IPS-15b (cell line): ENCODE measurements around the gene ASPSCR1.
A peak's percentile ranks its signal among the peaks of the same experiment; 100 is the strongest.

Source experiments
- H3K27me3 ChIP-seq: one replicate; pipeline ENCODE4 v1.6.1; 2013; ENCODE audit warnings: low read length; ENCODE audit not compliant: control insufficient read depth, insufficient read depth
- H3K36me3 ChIP-seq: one replicate; pipeline ENCODE4 v1.6.1; 2013; ENCODE audit warnings: low read length; ENCODE audit not compliant: control insufficient read depth, insufficient read depth
- H3K4me1 ChIP-seq: one replicate; pipeline ENCODE4 v1.6.1; 2013; ENCODE audit warnings: mild to moderate bottlenecking, low read length; ENCODE audit not compliant: control insufficient read depth, insufficient read depth
- H3K4me3 ChIP-seq: one replicate; pipeline ENCODE4 v1.5.1; 2013; ENCODE audit warnings: low read depth, low read length
- H3K9ac ChIP-seq: one replicate; pipeline ENCODE4 v1.6.1; 2013; ENCODE audit warnings: low read depth, mild to moderate bottlenecking, low read length
- H3K9me3 ChIP-seq: one replicate; pipeline ENCODE4 v1.6.1; 2013; ENCODE audit warnings: mild to moderate bottlenecking, low read length; ENCODE audit not compliant: control insufficient read depth, insufficient read depth

Gene ASPSCR1

GRCh38 chr17:81934098-81934757 lies 43.2 kb upstream of the ASPSCR1 start:
- Histone ChIP-seq H3K27me3 (peaks cover 4% of the 10 kb centered on the region), H3K4me1 (no peaks in the 10 kb centered on the region), H3K9ac (no peak overlapping the region), H3K4me3 (no peak overlapping the region), H3K9me3 (no peaks in the 10 kb centered on the region), H3K36me3 (peaks cover 17% of the 10 kb centered on the region)

GRCh38 chr17:81934850-81935708 lies 42.4 kb upstream of the ASPSCR1 start:
- Histone ChIP-seq H3K4me1 (no peaks in the 10 kb centered on the region), H3K36me3 (peaks cover 17% of the 10 kb centered on the region), H3K4me3 (no peak overlapping the region), H3K27me3 (peaks cover 4% of the 10 kb centered on the region), H3K9me3 (no peaks in the 10 kb centered on the region), H3K9ac (no peak overlapping the region)

- Histone ChIP-seq H3K4me1 (no peaks in the 10 kb centered on the region), H3K36me3 (peaks cover 17% of the 10 kb centered on the region), H3K4me3 (no peak overlapping the region), H3K9ac (no peak overlapping the region), H3K9me3 (no peaks in the 10 kb centered on the region), H3K27me3 (peaks cover 4% of the 10 kb centered on the region)
These were observed 41.7 kb upstream of the ASPSCR1 start for GRCh38 chr17:81935709-81936084.

GRCh38 chr17:81939218-81939617 lies 38.2 kb upstream of the ASPSCR1 start:
- no peak overlapping the region for H3K9ac ChIP-seq
- H3K9me3 ChIP-seq = no peaks in the 10 kb centered on the region
- no peaks in the 10 kb centered on the region for H3K4me1 ChIP-seq
- no peak overlapping the region for H3K4me3 ChIP-seq
- H3K36me3 ChIP-seq = peaks cover 11% of the 10 kb centered on the region
- peaks cover 4% of the 10 kb centered on the region for H3K27me3 ChIP-seq

- no peak overlapping the region for H3K4me3 ChIP-seq
- H3K9ac ChIP-seq = no peak overlapping the region
- H3K27me3 ChIP-seq = peaks cover 4% of the 10 kb centered on the region
- no peaks in the 10 kb centered on the region for H3K9me3 ChIP-seq
- H3K4me1 ChIP-seq = no peaks in the 10 kb centered on the region
- peaks cover 5% of the 10 kb centered on the region for H3K36me3 ChIP-seq
These were observed 37.5 kb upstream of the ASPSCR1 start for GRCh38 chr17:81939881-81940385.

- Histone ChIP-seq H3K9me3 (no peaks in the 10 kb centered on the region), H3K9ac (no peak overlapping the region), H3K4me1 (no peaks in the 10 kb centered on the region), H3K4me3 (no peak overlapping the region), H3K36me3 (no peaks in the 10 kb centered on the region), H3K27me3 (peaks cover 4% of the 10 kb centered on the region)
These were observed 36.6 kb upstream of the ASPSCR1 start for GRCh38 chr17:81940538-81941483.

- H3K4me1 ChIP-seq = no peaks in the 10 kb centered on the region
- no peaks in the 10 kb centered on the region for H3K36me3 ChIP-seq
- no peaks in the 10 kb centered on the region for H3K9me3 ChIP-seq
- no peak overlapping the region for H3K9ac ChIP-seq
- H3K27me3 ChIP-seq = peaks cover 4% of the 10 kb centered on the region
- peak overlapping the region; percentile 8 for H3K4me3 ChIP-seq
These were observed 35.8 kb upstream of the ASPSCR1 start for GRCh38 chr17:81941484-81942166.

- Histone ChIP-seq H3K36me3 (no peaks in the 10 kb centered on the region), H3K4me3 (peak overlapping the region; percentile 8), H3K9me3 (no peaks in the 10 kb centered on the region), H3K9ac (no peak overlapping the region), H3K4me1 (no peaks in the 10 kb centered on the region), H3K27me3 (peaks cover 4% of the 10 kb centered on the region)
These were observed 35.3 kb upstream of the ASPSCR1 start for GRCh38 chr17:81942167-81942553.

GRCh38 chr17:81944858-81945257 lies 32.6 kb upstream of the ASPSCR1 start:
- Histone ChIP-seq H3K27me3 (no peaks in the 10 kb centered on the region), H3K4me3 (no peak overlapping the region), H3K9me3 (no peaks in the 10 kb centered on the region), H3K9ac (no peak overlapping the region), H3K4me1 (no peaks in the 10 kb centered on the region), H3K36me3 (no peaks in the 10 kb centered on the region)

- no peaks in the 10 kb centered on the region for H3K36me3 ChIP-seq
- H3K4me1 ChIP-seq = no peaks in the 10 kb centered on the region
- H3K27me3 ChIP-seq = no peaks in the 10 kb centered on the region
- no peak within 1 kb of the TSS for H3K4me3 ChIP-seq
- no peak within 1 kb of the TSS for H3K9ac ChIP-seq
- no peaks in the 10 kb centered on the region for H3K9me3 ChIP-seq
These were observed 30.2 kb upstream of the ASPSCR1 start, which contains the start of gene MYADML2 for GRCh38 chr17:81947189-81947588. MYADML2 (minus strand) TSS chr17:81947233; CDS start chr17:81941741, 5,492 bp downstream.
